ENCODE results near the gene LTBP3. TPM values are rescaled to one million over a fixed set of nuclear protein-coding genes. Genes with fewer than 3 reads are reported as not detected.

Gene LTBP3
- polyA plus RNA-seq, result 3.5 and 4.6 TPM in 2 replicates
- 0.97 and 2.3 TPM in 2 replicates for polyA minus RNA-seq

DNA sequence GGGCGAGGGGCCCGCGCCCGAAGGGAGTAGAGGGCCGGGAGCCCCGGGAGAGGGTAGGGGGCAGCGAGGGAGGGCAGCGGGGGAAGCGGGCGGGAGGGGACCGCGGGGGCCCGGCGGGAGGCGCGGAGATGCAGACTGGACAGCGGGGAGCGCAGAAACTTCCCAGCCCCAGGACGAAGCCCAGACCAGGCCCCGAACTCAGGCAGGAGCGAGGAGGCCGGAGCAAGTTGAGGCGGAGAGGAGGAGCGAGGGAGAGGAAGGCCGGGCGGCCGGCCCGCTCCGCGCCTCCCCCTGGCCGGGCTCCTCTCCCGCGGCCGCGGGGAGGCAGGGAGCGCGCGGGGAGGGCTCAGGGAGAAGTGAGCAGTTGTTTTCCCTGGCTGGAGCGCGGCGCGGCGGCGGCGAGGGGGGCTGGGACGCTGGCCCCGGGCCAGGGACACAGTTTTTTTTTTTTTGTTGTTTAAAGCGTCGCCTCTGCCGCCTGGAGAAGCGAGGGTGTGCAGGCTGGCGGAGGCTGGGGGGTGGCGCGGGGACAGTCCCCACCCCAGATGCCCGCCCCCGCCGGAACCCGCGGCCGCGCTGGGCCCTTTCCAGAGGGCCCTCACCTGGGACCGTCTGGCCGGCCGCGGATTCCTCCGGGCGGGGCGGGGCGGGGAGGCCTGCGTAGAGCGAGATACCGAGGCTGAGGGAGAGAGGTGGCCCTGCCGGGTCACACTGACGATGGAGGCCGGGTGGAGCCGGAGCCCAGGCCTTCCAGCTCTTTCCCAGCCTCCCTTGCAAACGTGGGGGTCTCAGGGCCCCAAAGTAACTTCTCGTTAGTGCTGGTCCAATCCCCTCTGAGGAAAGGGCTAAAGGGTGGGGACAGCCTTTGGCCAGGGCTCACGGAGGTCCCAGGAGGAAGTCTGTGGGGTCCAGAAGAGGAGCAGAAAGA, at the start of gene LTBP3:
Gene LTBP3, minus strand, starts transcription at position 358 of the 928 bp plus-strand sequence. CDS start 400 bp downstream, outside the sequence.
- Histone ChIP-seq H3F3A (ENCODE audit: insufficient read depth, low read length, poor library complexity, severe bottlenecking) (no peaks in the 10 kb centered on the region), H3K9me3 (ENCODE audit: low read length) (no peaks in the 10 kb centered on the region), H3K27ac (ENCODE audit: low read length) (no peak within 1 kb of the TSS), H3K4me3 (ENCODE audit: low read length) (peak within 1 kb of the TSS; percentile 59), H3K9ac (ENCODE audit: low read length) (peak within 1 kb of the TSS; percentile 46), H3K36me3 (ENCODE audit: insufficient read depth, low read length) (no peaks in the 10 kb centered on the region), H3K27me3 (ENCODE audit: insufficient read depth, low read depth, low read length) (no peaks in the 10 kb centered on the region), H2AFZ (ENCODE audit: low read depth, low read length) (no peak within 1 kb of the TSS), H3K79me2 (replicated peaks; ENCODE audit: insufficient read depth, low read length) (no peaks in the 10 kb centered on the region), H3K4me2 (ENCODE audit: low read length) (no peak within 1 kb of the TSS), H3K9me2 (ENCODE audit: insufficient read depth, low read length) (no peaks in the 10 kb centered on the region), H4K20me1 (ENCODE audit: insufficient read depth) (no peaks in the 10 kb centered on the region)
- TF ChIP-seq MXI1 (conservative IDR thresholded peaks at IDR 0.05; ENCODE audit: poor library complexity, severe bottlenecking) (no peak), EP300 (conservative IDR thresholded peaks at IDR 0.05; ENCODE audit: poor library complexity, severe bottlenecking) (no peak), SMC3 (conservative IDR thresholded peaks at IDR 0.05; ENCODE audit: poor library complexity) (no peak), TAF1 (IDR thresholded peaks at IDR 0.05; ENCODE audit: low read depth) (no peak), POLR2AphosphoS5 (IDR thresholded peaks at IDR 0.05) (no peak), RAD21 (conservative IDR thresholded peaks at IDR 0.05) (no peak), EZH2 (IDR thresholded peaks at IDR 0.05; ENCODE audit: borderline replicate concordance, insufficient read depth, low read length, poor library complexity, severe bottlenecking) (no peak)
- TF ChIP-seq, protein P1, sequence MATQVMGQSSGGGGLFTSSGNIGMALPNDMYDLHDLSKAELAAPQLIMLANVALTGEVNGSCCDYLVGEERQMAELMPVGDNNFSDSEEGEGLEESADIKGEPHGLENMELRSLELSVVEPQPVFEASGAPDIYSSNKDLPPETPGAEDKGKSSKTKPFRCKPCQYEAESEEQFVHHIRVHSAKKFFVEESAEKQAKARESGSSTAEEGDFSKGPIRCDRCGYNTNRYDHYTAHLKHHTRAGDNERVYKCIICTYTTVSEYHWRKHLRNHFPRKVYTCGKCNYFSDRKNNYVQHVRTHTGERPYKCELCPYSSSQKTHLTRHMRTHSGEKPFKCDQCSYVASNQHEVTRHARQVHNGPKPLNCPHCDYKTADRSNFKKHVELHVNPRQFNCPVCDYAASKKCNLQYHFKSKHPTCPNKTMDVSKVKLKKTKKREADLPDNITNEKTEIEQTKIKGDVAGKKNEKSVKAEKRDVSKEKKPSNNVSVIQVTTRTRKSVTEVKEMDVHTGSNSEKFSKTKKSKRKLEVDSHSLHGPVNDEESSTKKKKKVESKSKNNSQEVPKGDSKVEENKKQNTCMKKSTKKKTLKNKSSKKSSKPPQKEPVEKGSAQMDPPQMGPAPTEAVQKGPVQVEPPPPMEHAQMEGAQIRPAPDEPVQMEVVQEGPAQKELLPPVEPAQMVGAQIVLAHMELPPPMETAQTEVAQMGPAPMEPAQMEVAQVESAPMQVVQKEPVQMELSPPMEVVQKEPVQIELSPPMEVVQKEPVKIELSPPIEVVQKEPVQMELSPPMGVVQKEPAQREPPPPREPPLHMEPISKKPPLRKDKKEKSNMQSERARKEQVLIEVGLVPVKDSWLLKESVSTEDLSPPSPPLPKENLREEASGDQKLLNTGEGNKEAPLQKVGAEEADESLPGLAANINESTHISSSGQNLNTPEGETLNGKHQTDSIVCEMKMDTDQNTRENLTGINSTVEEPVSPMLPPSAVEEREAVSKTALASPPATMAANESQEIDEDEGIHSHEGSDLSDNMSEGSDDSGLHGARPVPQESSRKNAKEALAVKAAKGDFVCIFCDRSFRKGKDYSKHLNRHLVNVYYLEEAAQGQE (IDR thresholded peaks at IDR 0.05; ENCODE audit: borderline replicate concordance), result no peak
- TF ChIP-seq, protein P2, sequence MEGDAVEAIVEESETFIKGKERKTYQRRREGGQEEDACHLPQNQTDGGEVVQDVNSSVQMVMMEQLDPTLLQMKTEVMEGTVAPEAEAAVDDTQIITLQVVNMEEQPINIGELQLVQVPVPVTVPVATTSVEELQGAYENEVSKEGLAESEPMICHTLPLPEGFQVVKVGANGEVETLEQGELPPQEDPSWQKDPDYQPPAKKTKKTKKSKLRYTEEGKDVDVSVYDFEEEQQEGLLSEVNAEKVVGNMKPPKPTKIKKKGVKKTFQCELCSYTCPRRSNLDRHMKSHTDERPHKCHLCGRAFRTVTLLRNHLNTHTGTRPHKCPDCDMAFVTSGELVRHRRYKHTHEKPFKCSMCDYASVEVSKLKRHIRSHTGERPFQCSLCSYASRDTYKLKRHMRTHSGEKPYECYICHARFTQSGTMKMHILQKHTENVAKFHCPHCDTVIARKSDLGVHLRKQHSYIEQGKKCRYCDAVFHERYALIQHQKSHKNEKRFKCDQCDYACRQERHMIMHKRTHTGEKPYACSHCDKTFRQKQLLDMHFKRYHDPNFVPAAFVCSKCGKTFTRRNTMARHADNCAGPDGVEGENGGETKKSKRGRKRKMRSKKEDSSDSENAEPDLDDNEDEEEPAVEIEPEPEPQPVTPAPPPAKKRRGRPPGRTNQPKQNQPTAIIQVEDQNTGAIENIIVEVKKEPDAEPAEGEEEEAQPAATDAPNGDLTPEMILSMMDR (IDR thresholded peaks at IDR 0.05; ENCODE audit: poor library complexity, severe bottlenecking), result no peak

DNA sequence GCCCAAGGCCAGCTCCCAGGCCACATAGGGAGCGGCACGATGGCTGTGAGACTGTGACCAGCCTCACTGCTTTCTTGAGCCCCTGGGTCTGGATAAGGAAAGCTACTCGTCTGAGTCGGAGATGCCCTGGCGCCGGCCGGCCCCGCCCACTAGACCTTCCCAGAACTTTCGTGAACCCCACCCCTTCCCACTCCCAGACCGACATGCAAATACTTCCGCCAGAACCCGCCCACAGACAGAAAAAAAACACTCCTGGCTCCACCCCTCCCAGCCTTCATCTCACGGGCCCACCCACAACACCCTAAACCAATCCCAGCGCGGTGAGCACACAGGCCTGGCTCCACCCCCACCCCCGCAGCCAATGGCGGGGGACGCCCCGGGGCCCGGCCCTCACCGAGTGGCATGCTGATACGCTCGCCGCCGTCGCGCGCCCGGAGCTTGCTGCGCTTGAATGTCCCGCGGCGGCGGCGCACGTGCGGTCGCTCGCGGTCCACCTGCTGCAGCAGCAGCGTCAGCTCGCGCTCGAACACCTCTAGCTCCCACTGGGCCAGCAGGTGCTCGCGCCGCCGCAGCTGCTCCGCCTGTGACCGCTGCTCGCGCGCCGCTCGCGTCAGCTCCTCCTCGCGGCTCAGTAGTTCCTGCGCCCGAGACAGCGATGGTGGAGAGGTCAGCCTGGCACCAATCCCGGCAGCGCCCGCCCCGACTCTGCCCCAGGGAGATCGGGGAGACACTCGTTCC, 48.9 kb upstream of the LTBP3 start:
- Histone ChIP-seq H3K27ac (ENCODE audit: low read length) (no peak overlapping the region), H3K36me3 (ENCODE audit: insufficient read depth, low read length) (no peaks in the 10 kb centered on the region)

More for the DNA sequence above, 48.9 kb upstream of the LTBP3 start:
- H3K79me2 ChIP-seq (replicated peaks; ENCODE audit: insufficient read depth, low read length), result no peaks in the 10 kb centered on the region
- no peak for TF ChIP-seq RAD21 (conservative IDR thresholded peaks at IDR 0.05)
- TF ChIP-seq MXI1 (conservative IDR thresholded peaks at IDR 0.05; ENCODE audit: poor library complexity, severe bottlenecking), result peak; percentile 100
- TF ChIP-seq POLR2AphosphoS5 (IDR thresholded peaks at IDR 0.05), result no peak
- TF ChIP-seq, protein P2 (IDR thresholded peaks at IDR 0.05; ENCODE audit: poor library complexity, severe bottlenecking), result peak; percentile 32
- TF ChIP-seq SMC3 (conservative IDR thresholded peaks at IDR 0.05; ENCODE audit: poor library complexity), result peak; percentile 57
- TF ChIP-seq, protein P1 (IDR thresholded peaks at IDR 0.05; ENCODE audit: borderline replicate concordance), result no peak
- no peak for TF ChIP-seq TAF1 (IDR thresholded peaks at IDR 0.05; ENCODE audit: low read depth)
- TF ChIP-seq EP300 (conservative IDR thresholded peaks at IDR 0.05; ENCODE audit: poor library complexity, severe bottlenecking), result peak; percentile 53
- TF ChIP-seq EZH2 (IDR thresholded peaks at IDR 0.05; ENCODE audit: borderline replicate concordance, insufficient read depth, low read length, poor library complexity, severe bottlenecking), result no peak
- H3K4me2 ChIP-seq (ENCODE audit: low read length), result no peak overlapping the region
- no peaks in the 10 kb centered on the region for H3F3A ChIP-seq (ENCODE audit: insufficient read depth, low read length, poor library complexity, severe bottlenecking)
- H3K27me3 ChIP-seq (ENCODE audit: insufficient read depth, low read depth, low read length), result no peaks in the 10 kb centered on the region
- no peaks in the 10 kb centered on the region for H3K9me2 ChIP-seq (ENCODE audit: insufficient read depth, low read length)
- peak overlapping the region; percentile 23 for H3K9ac ChIP-seq (ENCODE audit: low read length)
- H4K20me1 ChIP-seq (ENCODE audit: insufficient read depth), result no peaks in the 10 kb centered on the region
- H3K4me3 ChIP-seq (ENCODE audit: low read length), result peak overlapping the region; percentile 71
- no peak overlapping the region for H2AFZ ChIP-seq (ENCODE audit: low read depth, low read length)
- no peaks in the 10 kb centered on the region for H3K9me3 ChIP-seq (ENCODE audit: low read length)

Data from neural cell (in vitro differentiated cells).